ENCODE measurements around the gene MID1IP1.

- TF ChIP-seq CTCF (IDR thresholded peaks at IDR 0.05; ENCODE audit: low read length) (peak; percentile 56), EZH2 (optimal IDR thresholded peaks at IDR 0.05; ENCODE audit: low read depth, low read length) (no peak), EZH2phosphoT487 (IDR thresholded peaks at IDR 0.05; ENCODE audit: low read length) (no peak)
Measured at GRCh38 chrX:38754102-38754790, 47.0 kb upstream of the MID1IP1 start.

Data from MM.1S (cell line).